ENCODE data around the gene SERPINE1. TPM values are rescaled to one million over a fixed set of nuclear protein-coding genes. Genes with fewer than 3 reads are reported as not detected.

Gene SERPINE1
- total and polyA plus RNA-seq, 2 of the 8 experiments (the other 6 are each of a cell fraction or from before 2014, with no cell fraction given), result 3.7 to 5.6 TPM

DNA sequence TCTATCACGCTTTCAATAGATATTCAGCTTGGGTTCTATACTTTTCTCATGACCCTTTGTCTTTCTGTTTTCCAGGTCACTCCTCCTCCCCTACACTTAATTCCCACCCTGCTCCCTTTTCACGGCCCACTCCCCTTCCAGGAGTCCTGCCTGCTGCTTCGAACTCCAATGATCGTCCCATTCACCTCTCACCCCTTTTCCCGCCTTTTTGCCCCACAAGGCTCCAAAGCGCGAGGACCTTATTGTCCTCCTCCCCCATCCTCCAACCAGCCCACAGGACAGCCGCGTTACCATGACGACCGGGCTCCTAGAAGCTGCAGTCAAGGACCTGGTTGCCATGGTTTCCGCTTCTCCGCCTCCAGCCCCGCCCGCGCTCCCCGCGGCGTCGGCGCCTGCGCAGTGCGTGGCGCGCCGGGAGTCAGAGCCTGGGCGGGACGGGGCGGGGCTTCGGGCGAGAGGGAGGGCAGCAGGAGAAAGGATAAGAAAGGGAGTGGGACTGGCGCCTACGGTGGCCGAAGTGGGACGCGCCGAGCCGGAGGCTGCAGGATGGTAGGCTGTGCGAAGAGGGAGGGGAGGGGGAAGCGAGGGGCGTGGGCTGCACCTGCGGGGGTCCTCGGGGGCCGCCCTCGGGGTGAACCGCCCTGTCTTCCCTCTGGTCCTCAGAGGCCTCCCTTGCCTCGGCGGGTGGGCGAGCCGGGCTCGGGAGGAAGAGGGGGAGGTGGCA lies 27.2 kb downstream of the SERPINE1 start, which contains the start of gene AP1S1 (continued):
- TF ChIP-seq, protein P1, sequence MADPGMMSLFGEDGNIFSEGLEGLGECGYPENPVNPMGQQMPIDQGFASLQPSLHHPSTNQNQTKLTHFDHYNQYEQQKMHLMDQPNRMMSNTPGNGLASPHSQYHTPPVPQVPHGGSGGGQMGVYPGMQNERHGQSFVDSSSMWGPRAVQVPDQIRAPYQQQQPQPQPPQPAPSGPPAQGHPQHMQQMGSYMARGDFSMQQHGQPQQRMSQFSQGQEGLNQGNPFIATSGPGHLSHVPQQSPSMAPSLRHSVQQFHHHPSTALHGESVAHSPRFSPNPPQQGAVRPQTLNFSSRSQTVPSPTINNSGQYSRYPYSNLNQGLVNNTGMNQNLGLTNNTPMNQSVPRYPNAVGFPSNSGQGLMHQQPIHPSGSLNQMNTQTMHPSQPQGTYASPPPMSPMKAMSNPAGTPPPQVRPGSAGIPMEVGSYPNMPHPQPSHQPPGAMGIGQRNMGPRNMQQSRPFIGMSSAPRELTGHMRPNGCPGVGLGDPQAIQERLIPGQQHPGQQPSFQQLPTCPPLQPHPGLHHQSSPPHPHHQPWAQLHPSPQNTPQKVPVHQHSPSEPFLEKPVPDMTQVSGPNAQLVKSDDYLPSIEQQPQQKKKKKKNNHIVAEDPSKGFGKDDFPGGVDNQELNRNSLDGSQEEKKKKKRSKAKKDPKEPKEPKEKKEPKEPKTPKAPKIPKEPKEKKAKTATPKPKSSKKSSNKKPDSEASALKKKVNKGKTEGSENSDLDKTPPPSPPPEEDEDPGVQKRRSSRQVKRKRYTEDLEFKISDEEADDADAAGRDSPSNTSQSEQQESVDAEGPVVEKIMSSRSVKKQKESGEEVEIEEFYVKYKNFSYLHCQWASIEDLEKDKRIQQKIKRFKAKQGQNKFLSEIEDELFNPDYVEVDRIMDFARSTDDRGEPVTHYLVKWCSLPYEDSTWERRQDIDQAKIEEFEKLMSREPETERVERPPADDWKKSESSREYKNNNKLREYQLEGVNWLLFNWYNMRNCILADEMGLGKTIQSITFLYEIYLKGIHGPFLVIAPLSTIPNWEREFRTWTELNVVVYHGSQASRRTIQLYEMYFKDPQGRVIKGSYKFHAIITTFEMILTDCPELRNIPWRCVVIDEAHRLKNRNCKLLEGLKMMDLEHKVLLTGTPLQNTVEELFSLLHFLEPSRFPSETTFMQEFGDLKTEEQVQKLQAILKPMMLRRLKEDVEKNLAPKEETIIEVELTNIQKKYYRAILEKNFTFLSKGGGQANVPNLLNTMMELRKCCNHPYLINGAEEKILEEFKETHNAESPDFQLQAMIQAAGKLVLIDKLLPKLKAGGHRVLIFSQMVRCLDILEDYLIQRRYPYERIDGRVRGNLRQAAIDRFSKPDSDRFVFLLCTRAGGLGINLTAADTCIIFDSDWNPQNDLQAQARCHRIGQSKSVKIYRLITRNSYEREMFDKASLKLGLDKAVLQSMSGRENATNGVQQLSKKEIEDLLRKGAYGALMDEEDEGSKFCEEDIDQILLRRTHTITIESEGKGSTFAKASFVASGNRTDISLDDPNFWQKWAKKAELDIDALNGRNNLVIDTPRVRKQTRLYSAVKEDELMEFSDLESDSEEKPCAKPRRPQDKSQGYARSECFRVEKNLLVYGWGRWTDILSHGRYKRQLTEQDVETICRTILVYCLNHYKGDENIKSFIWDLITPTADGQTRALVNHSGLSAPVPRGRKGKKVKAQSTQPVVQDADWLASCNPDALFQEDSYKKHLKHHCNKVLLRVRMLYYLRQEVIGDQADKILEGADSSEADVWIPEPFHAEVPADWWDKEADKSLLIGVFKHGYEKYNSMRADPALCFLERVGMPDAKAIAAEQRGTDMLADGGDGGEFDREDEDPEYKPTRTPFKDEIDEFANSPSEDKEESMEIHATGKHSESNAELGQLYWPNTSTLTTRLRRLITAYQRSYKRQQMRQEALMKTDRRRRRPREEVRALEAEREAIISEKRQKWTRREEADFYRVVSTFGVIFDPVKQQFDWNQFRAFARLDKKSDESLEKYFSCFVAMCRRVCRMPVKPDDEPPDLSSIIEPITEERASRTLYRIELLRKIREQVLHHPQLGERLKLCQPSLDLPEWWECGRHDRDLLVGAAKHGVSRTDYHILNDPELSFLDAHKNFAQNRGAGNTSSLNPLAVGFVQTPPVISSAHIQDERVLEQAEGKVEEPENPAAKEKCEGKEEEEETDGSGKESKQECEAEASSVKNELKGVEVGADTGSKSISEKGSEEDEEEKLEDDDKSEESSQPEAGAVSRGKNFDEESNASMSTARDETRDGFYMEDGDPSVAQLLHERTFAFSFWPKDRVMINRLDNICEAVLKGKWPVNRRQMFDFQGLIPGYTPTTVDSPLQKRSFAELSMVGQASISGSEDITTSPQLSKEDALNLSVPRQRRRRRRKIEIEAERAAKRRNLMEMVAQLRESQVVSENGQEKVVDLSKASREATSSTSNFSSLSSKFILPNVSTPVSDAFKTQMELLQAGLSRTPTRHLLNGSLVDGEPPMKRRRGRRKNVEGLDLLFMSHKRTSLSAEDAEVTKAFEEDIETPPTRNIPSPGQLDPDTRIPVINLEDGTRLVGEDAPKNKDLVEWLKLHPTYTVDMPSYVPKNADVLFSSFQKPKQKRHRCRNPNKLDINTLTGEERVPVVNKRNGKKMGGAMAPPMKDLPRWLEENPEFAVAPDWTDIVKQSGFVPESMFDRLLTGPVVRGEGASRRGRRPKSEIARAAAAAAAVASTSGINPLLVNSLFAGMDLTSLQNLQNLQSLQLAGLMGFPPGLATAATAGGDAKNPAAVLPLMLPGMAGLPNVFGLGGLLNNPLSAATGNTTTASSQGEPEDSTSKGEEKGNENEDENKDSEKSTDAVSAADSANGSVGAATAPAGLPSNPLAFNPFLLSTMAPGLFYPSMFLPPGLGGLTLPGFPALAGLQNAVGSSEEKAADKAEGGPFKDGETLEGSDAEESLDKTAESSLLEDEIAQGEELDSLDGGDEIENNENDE (IDR thresholded peaks at IDR 0.05; ENCODE audit: insufficient replicate concordance, low read length), result no peak
- TF ChIP-seq EGR1 (IDR thresholded peaks at IDR 0.05; ENCODE audit: borderline replicate concordance, low read depth, low read length) (0 out of 2 replicates have a peak, but pooled peaks have one; percentile 4), SIN3A (conservative IDR thresholded peaks at IDR 0.05 in 1 of 2, IDR thresholded peaks at IDR 0.05 in 1 of 2; ENCODE audit: low read depth in 1 of 2, low read length in 2 of 2) (peak; percentile 53 to 95; a peak in 2 of 4 replicates), JUN (IDR thresholded peaks at IDR 0.05; ENCODE audit: low read depth, low read length) (no peak), NRF1 (IDR thresholded peaks at IDR 0.05; ENCODE audit: low read depth, low read length) (peak; percentile 73), TBP (IDR thresholded peaks at IDR 0.05; ENCODE audit: low read depth, low read length) (no peak; the same call in 1 of the 2 replicates), POLR2A (IDR thresholded peaks at IDR 0.05; ENCODE audit: control extremely low read depth in 1 of 2, low read depth in 2 of 2, low read length in 2 of 2) (no peak), TAF1 (IDR thresholded peaks at IDR 0.05; ENCODE audit: low read depth, low read length) (0 out of 2 replicates have a peak, but pooled peaks have one; percentile 20), YY1 (IDR thresholded peaks at IDR 0.05; ENCODE audit: low read depth, low read length) (no peak; the same call in none of the 2 replicates), RBBP5 (IDR thresholded peaks at IDR 0.05; ENCODE audit: borderline replicate concordance, low read depth, low read length) (no peak), POU5F1 (IDR thresholded peaks at IDR 0.05; ENCODE audit: low read depth, low read length) (no peak)

All from H1 (cell line).